Stimulated activated CD4-positive, alpha-beta T cell treated with anti-CD3 and anti-CD28 coated beads, Interleukin-12 subunit alpha, Interleukin-12 subunit beta, amount 100 ng/mL, for 48 hours (primary cell): Measurements from ENCODE around the gene DNAJB14.
"Not testable (repeated sequence)": the region's sequence is repeated elsewhere in the genome, so short reads cannot be mapped to it uniquely, and the experiment has no call there.

Experiments used
- DNase-seq, 3 donors: peaks; one replicate each; pipeline ENCODE4 v3.0.0-alpha.2; 2020; ENCODE audit warnings: low read depth in 2 of 3, low spot score in 1 of 3

Gene DNAJB14

DNA sequence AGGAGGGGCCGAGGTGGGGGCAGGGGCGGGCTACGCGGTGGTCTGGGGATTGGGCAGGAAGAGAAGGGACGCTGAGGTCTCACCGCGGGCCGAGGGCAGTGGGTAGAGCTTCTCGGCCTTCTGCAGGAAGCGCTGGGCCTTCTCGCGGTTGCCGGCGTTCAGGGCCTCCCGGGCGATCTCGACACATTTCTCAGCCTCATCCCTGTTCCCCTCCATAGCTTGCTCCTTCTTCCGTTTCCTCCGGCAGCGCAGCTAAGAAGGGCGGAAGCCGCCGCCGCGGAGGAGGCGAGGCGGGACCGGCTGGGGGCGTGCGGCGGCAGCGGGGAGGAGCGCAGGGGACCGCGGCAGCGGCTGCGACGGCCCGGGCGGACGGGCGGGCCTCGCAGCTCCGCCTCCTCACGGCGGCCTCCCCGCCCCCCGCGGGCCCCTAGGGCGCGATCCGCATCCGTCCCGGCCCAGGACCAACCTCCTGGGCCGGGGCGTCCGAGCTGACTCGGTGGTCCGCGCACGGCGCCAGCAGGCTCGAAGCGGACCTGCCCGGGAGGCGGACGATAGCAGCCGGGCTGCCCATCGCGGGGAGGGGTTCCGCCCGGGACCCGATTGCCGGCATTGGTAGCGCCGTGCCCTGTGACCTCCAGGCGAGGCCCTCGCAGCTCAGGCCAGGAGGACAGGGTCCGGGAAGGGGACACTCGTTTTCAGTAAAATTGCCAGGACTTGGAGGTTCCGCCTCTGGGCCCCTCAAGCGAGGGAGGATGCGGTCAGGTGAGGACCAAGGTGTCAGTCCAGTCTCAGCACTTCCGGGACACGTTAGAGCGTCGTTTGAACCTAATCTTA, at the start of gene DNAJB14:
Gene DNAJB14, minus strand, starts transcription at position 263 of the 834 bp plus-strand sequence. Its CDS starts 47 bp downstream, at position 216.
- DNase-seq, result peak; percentile 57 to 76 (median 63)

DNA sequence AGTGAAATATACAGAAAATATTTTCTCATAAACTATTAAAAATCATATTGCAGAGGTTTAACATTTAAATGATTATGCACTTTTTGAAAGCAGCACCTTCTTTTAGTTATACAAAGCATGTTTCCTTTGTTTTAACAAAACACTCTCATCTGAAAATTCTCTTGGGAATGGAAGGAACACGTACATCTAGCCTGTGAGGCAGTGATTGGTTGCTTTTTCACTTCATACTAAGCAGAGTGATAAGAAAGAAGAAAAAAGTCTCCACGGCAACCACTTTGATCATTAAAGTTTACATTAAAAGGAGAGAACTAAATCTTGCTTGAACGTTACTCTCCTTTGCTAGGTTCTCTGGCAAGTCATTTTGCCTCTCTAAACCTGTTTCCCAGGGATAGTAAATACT, 45.3 kb upstream of the DNAJB14 start:
- DNase-seq, result no peak

DNA sequence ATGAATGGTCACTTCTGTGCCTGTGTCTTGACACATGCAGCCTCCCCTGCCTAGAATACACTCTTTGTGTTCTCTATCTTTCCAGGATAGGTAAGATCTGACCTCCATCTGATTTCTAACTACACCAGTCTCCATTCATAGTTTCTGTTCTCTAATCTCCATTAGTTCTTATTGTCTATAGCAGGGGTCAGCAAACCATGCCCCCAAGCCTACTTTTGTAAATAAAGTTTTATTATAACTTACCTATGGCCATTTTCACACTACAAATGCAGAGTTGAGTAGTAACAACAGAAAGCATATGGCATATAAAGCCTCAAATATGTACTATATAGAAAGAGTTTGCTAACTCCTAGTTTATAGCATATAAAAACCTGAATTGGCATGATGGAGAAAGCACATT, 41.3 kb upstream of the DNAJB14 start:
- no peak for DNase-seq

DNA sequence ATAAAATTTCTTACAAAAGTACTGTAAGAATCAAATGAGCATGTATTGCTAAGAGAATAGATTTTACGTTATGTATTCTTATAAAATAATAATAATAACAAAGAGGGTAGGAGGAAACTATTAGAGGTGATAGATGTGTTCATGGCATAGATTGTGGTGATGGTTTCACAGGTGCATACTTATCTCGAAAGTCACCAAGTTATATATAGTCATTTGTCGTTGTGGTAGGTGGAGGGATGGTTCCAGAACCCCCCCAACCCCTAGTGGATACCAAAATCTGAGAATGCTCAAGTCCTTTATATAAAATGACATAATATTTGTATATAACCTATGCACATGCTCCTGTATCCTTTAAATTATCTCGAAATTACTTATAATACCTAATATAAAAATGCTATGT, 40.4 kb upstream of the DNAJB14 start:
- DNase-seq, result no peak

DNA sequence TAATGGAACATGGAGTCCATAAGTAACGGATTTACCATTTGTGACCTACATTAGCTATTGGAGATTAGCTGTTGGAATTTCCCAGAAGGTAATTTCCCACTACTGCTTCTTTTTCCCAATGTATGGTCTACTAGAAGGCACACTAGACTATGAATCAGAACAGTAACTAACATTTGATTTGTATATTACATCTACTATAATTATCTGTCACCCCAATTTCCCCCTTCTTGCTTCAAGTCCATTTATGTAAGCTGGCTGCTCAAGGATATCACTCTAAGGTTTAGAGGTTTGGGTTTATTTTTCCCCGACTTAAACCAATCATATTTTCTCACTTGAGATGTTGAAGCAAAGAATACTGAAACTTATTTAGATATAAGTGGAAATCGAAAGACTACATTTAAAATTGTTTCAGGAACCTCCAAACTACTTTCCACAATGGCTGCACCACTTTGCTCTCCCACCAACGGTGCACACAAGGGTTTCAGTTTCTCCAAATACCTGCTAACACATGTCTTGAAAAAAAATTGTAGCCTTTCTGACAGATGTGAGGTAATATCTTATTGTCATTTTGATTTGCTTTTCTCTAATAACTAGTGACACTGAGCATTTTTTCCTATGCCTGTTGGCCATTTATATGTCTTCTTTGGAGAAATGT, 37.0 kb upstream of the DNAJB14 start:
- DNase-seq, result no peak

DNA sequence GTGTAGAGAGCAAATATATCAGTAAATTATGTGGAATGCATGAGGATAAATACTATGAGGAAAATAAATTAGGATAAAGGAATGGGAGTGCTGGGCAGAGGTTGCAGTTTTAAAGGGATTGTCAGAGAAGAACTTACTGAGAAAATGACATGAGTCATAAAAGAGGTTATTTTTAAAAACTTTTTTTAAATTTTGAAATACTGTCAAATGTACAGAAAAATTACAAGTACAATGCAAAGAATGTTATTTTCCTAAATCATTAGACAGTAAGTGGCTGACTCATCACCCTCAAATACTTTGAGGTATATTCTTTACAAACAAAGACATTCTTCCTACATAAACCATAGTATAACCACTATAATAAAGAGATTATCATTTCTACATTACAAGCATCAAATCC, 33.5 kb upstream of the DNAJB14 start:
- DNase-seq, result no peak

DNA sequence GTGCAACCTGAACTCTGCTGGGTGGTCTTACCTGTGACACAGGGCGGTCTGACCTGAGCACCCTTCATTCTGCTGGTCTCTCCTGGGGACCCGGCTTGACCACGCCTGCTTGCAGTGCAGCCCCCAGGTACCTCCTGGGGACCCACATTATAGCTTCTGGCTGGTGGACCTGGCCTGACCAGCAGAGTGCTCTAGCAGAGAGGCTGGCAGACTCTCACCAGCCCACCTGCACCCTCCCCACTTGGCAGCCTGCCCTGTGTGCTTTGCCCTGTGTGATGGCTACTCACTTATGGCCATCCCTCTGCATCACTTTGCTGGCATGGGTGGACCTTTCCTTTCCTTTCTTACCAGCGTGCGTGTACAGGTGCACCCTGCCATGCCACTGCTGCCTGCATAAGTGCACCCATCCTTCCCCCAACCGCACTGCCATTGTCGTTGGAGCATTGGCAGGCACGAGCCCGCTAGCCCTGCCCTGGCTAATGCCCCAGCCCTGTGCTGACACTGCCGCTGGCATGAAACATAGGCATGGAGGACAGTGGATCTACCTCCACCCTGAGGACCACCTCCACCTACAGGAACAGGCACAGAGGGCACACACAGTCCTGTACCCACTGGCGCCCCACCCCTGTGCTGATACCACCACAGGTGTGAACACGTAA, 25.2 kb upstream of the DNAJB14 start:
- DNase-seq, result no peak

DNA sequence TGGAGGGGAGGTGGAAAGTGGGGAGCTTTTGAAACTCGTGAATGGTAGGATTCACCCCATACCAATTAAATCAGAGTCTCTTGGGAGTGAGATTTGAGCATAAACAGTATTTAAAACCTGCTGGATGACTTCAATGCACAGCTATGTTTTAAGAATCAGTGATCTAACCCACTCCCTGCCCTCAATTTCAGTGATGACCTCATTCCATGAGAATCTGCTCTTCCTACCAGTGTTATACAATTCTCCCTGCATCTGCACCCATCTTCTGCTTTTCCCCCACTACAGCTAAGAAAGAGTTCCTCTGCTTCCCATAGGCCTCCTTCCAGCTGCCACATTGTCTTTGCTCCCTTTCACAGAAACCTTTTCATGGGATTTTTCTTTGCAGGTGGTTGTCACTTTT, 21.9 kb upstream of the DNAJB14 start:
- no peak for DNase-seq

DNA sequence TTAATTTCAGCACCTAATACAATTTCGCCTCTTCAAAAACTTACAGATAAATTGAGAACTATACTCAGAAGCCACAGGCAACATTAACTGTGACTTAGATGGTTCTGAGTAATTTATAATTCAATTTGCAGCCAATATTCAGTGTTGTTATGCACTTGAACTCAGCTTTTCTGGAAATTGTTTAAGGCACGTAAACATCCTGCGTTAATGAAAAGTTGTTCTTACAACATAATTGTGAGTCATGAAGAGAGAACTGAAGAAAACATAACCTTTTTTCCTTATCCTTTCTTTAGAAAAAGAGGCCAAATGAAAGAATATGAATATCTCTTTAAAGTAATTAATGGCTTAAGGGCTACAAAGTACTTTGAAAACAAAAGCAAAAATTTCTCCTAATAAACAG, 20.3 kb upstream of the DNAJB14 start:
- no peak for DNase-seq

DNA sequence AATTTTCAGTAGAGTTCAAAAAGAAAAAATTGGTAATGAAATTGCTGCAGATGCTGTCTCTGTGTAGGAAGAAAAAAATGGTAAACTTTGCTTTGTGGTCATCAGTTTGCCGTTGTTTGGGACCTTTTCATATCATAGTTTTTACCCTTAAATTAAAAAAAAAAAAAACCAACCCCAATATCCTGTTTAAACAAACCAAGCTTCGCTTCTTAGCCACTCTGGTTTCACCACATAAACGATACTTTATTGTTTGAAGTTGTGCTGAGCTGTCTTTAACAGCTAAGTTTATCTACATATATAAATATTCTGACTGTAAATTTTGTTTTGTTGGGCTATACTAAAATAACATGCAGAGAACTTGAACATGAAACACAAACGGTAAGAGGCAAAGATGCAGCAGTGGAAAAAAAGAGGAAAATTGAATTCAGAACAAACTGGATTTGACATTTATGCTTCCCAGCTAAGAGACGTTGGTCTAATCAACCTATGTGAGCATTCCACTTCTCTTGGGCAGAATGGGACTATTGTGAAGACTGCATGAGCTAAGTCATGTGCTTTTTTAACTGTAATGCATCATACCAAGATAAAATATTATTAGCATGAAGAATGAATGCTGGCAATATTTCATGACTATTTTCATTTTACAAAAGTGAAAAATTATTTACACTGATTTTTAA, 19.4 kb upstream of the DNAJB14 start:
- DNase-seq, result no peak

DNA sequence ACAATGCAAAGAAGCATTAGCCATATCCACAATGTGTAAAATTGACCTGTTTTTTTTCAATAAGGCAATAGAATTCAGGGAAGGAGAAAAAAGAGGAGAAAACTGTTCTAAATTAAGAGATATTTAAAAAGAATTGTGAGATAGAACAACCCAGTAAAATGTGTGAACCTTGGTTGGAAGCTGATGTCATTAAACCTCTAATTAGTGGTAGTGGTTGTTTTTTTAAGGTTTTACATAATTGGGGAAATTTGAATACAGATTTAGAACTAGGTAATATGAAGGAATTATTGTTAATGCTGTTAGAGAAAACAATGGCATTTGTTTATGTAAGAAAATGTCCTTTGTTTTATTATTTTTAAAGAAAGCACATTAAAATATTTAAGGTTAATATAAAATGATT, 18.8 kb upstream of the DNAJB14 start:
- DNase-seq, result no peak

DNA sequence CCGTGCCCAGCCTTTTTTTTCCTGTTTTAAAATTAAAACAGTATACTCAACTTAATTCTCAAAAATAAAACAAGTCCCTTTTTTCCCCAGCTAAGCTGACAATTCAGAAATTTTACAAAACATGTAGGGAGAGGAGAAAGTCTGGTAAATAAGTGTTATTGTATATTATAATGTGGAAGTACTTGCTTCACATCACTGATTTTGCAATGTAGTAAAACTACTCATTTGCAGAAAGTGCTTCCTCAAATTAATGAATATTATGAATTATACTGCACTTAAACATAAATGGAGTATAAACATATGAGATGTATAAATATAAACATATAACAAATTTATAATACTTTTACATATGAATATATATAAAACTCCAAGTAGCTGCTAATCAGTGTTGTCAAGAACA, 15.3 kb upstream of the DNAJB14 start:
- DNase-seq, result no peak

DNA sequence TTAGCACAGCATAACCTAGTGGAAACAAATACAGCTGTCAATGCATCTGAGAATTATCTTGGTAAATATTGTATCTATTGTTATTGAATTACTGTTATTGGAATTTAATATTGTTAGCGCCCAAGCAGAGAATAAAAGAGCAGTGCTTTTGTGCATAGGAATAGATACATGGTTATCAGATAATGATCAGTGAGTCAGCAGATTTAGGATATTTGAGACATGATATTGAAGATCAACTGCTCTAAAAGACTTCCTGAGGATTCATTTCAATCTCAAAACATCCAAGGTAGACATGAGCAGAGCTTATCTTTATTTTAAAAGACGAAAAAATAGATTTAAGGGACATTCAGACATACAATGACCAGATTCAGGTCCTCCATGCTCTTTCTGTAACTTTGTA, 14.2 kb upstream of the DNAJB14 start:
- DNase-seq, result no peak

DNA sequence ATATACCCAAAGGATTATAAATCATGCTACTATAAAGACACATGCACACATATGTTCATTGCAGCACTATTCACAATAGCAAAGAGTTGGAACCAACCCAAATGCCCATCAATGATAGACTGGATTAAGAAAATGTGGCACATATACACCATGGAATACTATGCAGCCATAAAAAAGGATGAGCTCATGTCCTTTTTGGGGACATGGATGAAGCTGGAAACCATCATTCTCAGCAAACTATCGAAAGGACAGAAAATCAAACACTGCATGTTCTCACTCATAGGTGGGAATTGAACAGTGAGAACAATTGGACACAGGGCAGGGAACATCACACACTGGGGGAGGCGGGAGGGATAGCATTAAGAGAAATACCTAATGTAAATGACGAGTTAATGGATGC, 11.8 kb upstream of the DNAJB14 start:
- not testable (repeated sequence) for DNase-seq

DNA sequence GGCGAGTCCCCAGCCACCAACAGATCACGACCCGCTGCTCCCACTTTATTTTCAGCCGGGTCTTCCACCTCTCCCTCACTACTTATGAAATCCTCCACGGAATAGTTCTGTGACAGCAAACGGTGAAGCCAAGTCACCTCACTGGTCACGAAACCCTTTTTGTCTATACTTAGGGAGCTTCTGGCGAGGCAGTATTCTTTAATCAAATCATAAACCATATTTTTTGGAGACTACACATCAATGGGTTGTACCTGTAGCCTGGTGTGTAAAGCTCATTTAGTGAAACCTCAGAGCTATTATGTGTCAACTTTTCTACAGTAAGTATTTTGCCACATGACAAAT, 4.5 kb upstream of the DNAJB14 start:
- DNase-seq, result no peak

DNA sequence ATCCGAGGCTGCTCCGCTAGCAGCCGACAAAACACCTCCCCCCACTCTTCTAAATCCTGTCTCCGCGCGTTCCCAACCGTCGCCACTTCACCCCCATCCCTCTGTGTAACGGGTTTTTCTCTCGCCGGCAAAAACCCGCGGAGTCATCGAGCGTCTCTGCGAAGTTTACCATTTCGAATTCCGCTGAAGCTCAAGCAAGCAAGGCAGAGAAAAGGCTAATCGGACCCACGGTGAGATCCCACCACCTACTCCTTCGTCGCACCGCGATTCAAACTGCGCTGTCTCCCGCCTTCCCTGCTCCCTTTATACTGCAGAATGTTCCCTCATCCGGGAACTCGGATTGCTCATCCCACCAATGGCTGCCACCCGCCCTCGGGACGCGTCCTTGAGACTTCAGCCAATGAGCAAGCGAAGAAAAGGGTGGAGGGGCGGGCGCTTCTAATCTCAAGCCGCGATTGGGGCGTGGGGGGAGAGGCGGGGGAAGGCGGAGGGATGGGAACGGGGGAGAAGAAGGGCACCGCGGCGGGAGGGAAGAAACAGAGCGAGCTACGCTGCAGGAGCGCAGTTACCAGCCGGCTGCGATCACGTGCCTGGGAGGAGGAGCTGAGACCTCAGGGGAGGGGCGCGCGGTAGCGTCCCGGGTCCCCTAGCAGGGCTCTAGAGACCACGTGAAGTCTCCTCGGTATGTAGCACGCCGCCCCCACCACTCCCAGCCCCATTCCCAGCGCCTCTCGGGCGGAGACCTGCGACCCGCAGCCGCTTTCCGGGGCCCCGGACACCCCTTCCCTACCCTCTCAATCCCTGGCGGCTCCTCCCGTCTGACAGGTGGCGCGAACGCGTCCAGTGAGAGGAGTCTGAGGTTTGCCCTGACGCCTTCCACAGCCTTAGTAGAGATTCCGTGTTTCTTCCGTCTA, 3.8 kb upstream of the DNAJB14 start, which contains the start of gene H2AZ1:
Gene H2AZ1, minus strand, starts transcription at position 277 of the 914 bp plus-strand sequence. Its CDS starts 105 bp downstream, at position 172.
- DNase-seq, result peak; percentile 96 to 98 (median 97)

DNA sequence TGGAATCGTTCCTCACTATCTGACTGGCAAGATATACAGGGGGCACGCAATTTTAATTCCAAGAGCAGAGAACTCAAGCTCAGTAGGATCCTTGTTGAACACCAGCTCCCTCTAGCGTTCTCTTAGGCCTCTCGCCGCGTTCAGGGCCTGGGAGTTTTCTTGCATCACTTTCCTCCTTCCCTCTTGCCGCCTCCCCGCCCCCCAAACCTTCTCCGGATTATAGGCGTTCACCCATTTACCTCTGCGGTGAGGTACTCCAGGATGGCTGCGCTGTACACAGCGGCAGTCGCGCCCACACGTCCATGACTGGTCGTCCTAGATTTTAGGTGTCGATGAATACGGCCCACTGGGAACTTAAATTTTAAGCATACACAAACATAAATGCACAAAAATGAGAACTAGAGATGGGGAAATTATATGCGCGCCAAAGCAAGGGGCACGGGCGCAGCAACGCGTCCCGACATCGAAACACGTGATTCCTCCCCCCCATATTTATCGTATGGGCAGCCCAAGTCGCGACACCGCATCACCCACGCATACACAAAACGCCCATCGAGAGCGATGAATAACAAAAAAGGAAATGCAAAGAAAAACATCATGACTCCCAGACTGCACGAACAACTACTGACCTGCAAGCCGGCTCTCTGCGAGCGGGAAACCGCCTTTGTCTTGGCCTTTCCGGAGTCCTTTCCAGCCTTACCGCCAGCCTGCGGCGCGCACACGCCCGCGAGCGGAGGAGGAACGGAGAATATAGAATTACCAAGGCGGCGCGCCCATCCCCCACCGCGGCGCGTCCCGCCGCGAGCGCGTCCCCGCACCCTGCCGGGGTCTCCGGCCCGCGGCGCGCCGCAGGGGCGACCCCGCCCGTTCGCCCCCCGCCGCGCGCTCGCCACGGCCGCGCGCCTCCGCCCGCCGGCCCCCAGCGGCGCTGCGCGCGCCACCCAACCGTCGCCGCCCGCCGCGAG, 2.9 kb upstream of the DNAJB14 start:
- peak; percentile 89 to 92 (median 89) for DNase-seq

DNA sequence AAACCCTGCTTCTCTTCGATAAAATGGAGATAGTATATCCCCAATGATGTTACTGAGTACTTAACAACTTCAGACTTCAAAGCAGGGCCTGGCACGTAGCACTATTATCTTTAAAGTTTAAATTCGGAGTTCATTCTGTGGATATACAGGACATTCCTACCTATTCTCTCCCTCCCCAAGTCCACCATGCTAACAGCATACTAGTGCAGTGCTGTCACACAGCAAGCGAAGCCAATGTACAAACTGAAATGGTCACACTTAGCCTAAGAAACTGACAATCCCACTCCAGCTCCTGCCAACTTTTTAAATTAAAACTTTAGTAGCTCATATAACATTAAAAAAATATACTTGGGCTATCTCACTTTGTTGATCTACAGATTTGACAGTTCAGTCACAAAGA, 1.2 kb upstream of the DNAJB14 start:
- no peak for DNase-seq

DNA sequence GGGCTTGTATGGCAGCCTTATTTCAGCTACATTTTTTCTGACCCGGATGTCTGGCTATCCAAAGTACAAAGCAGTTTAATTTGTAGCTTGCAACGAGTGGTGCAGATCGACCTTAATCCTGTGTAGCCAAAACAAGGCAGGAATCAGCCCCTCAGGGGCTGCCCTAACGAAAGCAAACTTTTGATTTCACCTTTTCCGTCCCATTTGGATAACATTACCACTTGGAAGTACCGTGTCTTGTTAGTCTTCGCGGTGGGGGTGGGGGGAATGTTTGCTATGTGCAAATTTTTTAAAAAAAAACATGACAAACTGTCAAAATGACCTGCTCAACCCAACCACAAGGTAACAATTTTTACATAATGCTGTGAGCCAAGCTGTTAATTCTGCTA, 766 bp upstream of the DNAJB14 start:
- DNase-seq, result no peak
